Muscle layer of duodenum (tissue), 2 donors: Measurements from ENCODE around the gene CELF4.

Experiments used
- H3K27ac ChIP-seq: one replicate; pipeline ENCODE4 v1.7.0; 2013; ENCODE audit warnings: mild to moderate bottlenecking, low read length
- H3K27me3 ChIP-seq: one replicate; pipeline ENCODE4 v1.7.0; 2013; ENCODE audit warnings: low read depth, mild to moderate bottlenecking, control low read depth, low read length
- H3K36me3 ChIP-seq, 2 donors: one replicate each; pipeline ENCODE4 v1.7.0; 2013; ENCODE audit warnings: low read length in 2 of 2, control low read depth in 1 of 2, mild to moderate bottlenecking in 1 of 2; ENCODE audit not compliant: insufficient read depth in 2 of 2, control insufficient read depth in 1 of 2
- H3K4me1 ChIP-seq, 2 donors: one replicate each; pipeline ENCODE4 v1.7.0; 2013; ENCODE audit warnings: low read length in 2 of 2, mild to moderate bottlenecking in 2 of 2, control low read depth in 1 of 2, moderate library complexity in 1 of 2; ENCODE audit not compliant: insufficient read depth in 2 of 2, control insufficient read depth in 1 of 2
- H3K4me3 ChIP-seq, 2 donors: one replicate each; pipeline ENCODE4 v1.7.0; 2013; ENCODE audit warnings: low read length in 2 of 2, low read depth in 1 of 2, mild to moderate bottlenecking in 1 of 2
- H3K9me3 ChIP-seq, 2 donors: one replicate each; pipeline ENCODE4 v1.7.0; 2013; ENCODE audit warnings: low read length in 2 of 2, control low read depth in 1 of 2, mild to moderate bottlenecking in 1 of 2; ENCODE audit not compliant: control insufficient read depth in 1 of 2
- donor health status: healthy.

CELF4 gene

GRCh38 chr18:37554399-37554787, 11.2 kb downstream of the CELF4 start:
- Histone ChIP-seq H3K27ac (no peak overlapping the region), H3K27me3 (no peaks in the 10 kb centered on the region), H3K36me3 (no peaks in the 10 kb centered on the region), H3K4me3 (no peak overlapping the region), H3K9me3 (no peaks in the 10 kb centered on the region), H3K4me1 (no peaks in the 10 kb centered on the region)

- Histone ChIP-seq H3K4me3 (no peak overlapping the region), H3K27me3 (no peaks in the 10 kb centered on the region)
Observed at GRCh38 chr18:37553633-37554398, 11.8 kb downstream of the CELF4 start.

GRCh38 chr18:37552286-37552685, 13.3 kb downstream of the CELF4 start:
- Histone ChIP-seq H3K4me3 (no peak overlapping the region), H3K9me3 (no peaks in the 10 kb centered on the region), H3K27me3 (no peaks in the 10 kb centered on the region), H3K27ac (no peak overlapping the region), H3K4me1 (no peaks in the 10 kb centered on the region), H3K36me3 (no peaks in the 10 kb centered on the region)

More at GRCh38 chr18:37553633-37554398, 11.8 kb downstream of the CELF4 start:
- no peak overlapping the region for H3K27ac ChIP-seq
- H3K9me3 ChIP-seq, result no peaks in the 10 kb centered on the region
- H3K4me1 ChIP-seq, result no peaks in the 10 kb centered on the region
- no peaks in the 10 kb centered on the region for H3K36me3 ChIP-seq

- Histone ChIP-seq H3K27ac (no peak overlapping the region), H3K36me3 (no peaks in the 10 kb centered on the region), H3K27me3 (no peaks in the 10 kb centered on the region), H3K4me3 (no peak overlapping the region), H3K4me1 (no peaks in the 10 kb centered on the region), H3K9me3 (no peaks in the 10 kb centered on the region)
Observed at GRCh38 chr18:37551846-37552245, 13.8 kb downstream of the CELF4 start.

GRCh38 chr18:37551249-37551648, 14.3 kb downstream of the CELF4 start:
- Histone ChIP-seq H3K4me1 (no peaks in the 10 kb centered on the region), H3K4me3 (no peak overlapping the region), H3K9me3 (no peaks in the 10 kb centered on the region), H3K27ac (no peak overlapping the region), H3K36me3 (no peaks in the 10 kb centered on the region), H3K27me3 (no peaks in the 10 kb centered on the region)

GRCh38 chr18:37550118-37550875, 15.3 kb downstream of the CELF4 start:
- no peaks in the 10 kb centered on the region for H3K36me3 ChIP-seq
- no peak overlapping the region for H3K27ac ChIP-seq
- H3K4me3 ChIP-seq, result no peak overlapping the region
- H3K27me3 ChIP-seq, result no peaks in the 10 kb centered on the region
- H3K9me3 ChIP-seq, result no peaks in the 10 kb centered on the region
- no peaks in the 10 kb centered on the region for H3K4me1 ChIP-seq

GRCh38 chr18:37548679-37549289, 16.8 kb downstream of the CELF4 start:
- no peaks in the 10 kb centered on the region for H3K9me3 ChIP-seq
- no peaks in the 10 kb centered on the region for H3K27me3 ChIP-seq

GRCh38 chr18:37547196-37547827, 18.3 kb downstream of the CELF4 start:
- Histone ChIP-seq H3K4me3 (no peak overlapping the region), H3K4me1 (no peaks in the 10 kb centered on the region), H3K36me3 (no peaks in the 10 kb centered on the region), H3K27ac (no peak overlapping the region), H3K27me3 (no peaks in the 10 kb centered on the region), H3K9me3 (no peaks in the 10 kb centered on the region)

More at GRCh38 chr18:37548679-37549289, 16.8 kb downstream of the CELF4 start:
- Histone ChIP-seq H3K4me3 (no peak overlapping the region), H3K27ac (no peak overlapping the region), H3K4me1 (no peaks in the 10 kb centered on the region), H3K36me3 (no peaks in the 10 kb centered on the region)

- Histone ChIP-seq H3K4me1 (no peaks in the 10 kb centered on the region), H3K27ac (no peak overlapping the region), H3K4me3 (no peak overlapping the region), H3K27me3 (peaks cover 3% of the 10 kb centered on the region), H3K9me3 (no peaks in the 10 kb centered on the region), H3K36me3 (no peaks in the 10 kb centered on the region)
Observed at GRCh38 chr18:37546651-37547050, 18.9 kb downstream of the CELF4 start.

GRCh38 chr18:37546272-37546537, 19.4 kb downstream of the CELF4 start:
- Histone ChIP-seq H3K9me3 (no peaks in the 10 kb centered on the region), H3K4me3 (no peak overlapping the region), H3K36me3 (no peaks in the 10 kb centered on the region), H3K4me1 (no peaks in the 10 kb centered on the region), H3K27me3 (peaks cover 5% of the 10 kb centered on the region), H3K27ac (no peak overlapping the region)
